Stimulated activated CD4-positive, alpha-beta T cell treated with anti-CD3 and anti-CD28 coated beads, TNF-alpha, amount 100 ng/mL, for 1 hour (primary cell): ENCODE measurements around the gene ZFHX3.

Source experiments
- DNase-seq, 3 donors: peaks; one replicate each; pipeline ENCODE4 v3.0.0-alpha.2; 2020; ENCODE audit warnings: low read depth in 3 of 3, low spot score in 1 of 3

Gene ZFHX3

GRCh38 chr16:72766506-72766905 lies 281.4 kb downstream of the ZFHX3 start:
- DNase-seq, result no peak

- no peak for DNase-seq
Observed at GRCh38 chr16:72764015-72764654, 283.8 kb downstream of the ZFHX3 start.

GRCh38 chr16:72760581-72760980 lies 287.3 kb downstream of the ZFHX3 start:
- no peak for DNase-seq

DNA sequence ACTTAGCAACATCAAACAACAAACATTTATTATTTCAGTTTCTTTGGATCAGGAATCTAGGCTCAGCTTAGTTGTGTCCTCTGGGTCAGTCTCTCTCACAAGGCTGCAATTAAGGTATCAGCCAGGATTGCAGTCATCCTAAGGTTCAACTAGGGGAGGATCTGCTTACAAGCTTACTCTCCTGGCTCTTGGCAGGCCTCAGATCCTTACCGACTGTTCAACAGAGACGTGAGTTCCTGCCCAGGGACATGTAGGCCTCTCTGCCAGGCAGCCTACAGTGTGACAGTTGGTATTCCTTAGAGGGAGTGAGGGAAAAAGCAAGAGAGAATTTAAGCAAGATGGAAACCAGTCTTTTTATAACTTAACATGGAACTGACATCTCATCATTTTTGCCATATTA lies 294.0 kb downstream of the ZFHX3 start:
- no peak for DNase-seq

DNA sequence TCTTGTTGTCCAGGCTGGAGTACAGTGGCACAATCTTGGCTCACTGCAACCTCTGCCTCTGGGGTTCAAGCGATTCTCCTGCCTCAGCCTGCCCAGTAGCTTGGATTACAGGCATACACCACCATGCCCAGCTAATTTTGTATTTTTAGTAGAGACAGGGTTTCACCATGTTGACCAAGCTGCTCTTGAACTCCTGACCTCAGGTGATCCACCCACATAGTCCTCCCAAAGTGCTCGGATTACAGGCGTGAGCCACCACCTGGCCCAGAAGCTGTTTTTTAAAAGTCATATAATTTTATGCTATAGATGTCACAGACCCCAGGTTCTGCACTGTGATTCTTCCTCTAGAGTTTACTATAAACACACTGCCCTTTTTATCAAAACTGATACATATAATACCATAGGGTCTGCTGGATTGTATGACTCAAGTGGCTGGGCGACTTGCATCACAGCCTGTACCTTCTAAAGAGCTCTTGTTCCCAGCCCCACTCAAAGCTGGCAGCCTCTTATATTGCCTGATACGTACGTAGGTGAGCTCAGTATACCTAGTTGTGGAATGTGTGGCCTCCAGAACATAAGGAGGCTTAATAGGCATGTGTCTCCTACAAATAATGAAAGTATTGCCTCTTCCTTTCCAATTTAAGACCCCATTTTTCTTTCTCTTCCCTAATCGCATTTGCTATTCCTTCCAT lies 295.8 kb downstream of the ZFHX3 start:
- no peak for DNase-seq

- no peak for DNase-seq
Observed at GRCh38 chr16:72751076-72751475, 296.9 kb downstream of the ZFHX3 start.

DNA sequence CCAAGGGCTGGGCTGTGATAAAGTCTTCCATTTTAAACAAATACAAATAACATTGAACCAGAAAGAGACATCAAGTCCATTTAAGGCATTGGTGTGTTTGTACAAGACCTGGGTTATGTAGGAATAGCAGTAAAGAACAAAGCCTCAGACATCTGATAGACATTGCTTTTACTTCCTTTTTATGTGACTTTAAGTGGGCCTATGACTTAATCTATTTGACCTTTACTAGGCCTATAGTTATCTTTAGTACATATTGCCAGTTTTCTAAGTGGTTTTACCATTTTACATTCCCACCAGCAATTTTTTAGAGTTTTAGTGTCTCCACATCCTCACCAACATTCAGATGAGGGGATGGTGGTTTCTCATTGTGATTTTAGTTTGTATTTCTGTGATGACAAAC lies 298.8 kb downstream of the ZFHX3 start:
- no peak for DNase-seq

- DNase-seq, result no peak
Observed at GRCh38 chr16:72744076-72744793, 303.7 kb downstream of the ZFHX3 start.

GRCh38 chr16:72743011-72743761 lies 304.7 kb downstream of the ZFHX3 start:
- DNase-seq, result no peak

GRCh38 chr16:72740347-72740746 lies 307.6 kb downstream of the ZFHX3 start:
- no peak for DNase-seq

GRCh38 chr16:72739577-72739976 lies 308.4 kb downstream of the ZFHX3 start:
- no peak for DNase-seq

DNA sequence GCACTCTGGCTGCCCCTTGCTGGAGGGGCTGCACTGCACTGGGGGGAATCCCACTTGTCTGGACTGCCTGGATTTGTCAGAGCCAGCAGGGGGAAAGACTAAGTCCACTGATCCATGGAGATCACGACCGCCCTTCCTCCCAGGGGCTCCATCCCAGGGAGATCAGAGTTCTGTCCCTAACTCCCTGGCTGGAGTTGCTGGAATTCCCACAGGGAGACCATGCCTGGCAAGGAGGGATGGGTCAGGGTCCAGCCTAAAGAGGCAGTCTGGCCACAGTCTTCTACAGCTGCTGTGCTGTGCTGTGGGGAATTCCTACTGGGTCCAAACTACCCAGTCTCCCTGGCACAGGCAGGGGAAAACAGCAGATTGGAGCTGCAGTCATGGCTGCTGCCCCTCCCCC lies 311.9 kb downstream of the ZFHX3 start:
- no peak for DNase-seq
